ENCODE measurements around the gene CDK4.

CDK4 gene

DNA sequence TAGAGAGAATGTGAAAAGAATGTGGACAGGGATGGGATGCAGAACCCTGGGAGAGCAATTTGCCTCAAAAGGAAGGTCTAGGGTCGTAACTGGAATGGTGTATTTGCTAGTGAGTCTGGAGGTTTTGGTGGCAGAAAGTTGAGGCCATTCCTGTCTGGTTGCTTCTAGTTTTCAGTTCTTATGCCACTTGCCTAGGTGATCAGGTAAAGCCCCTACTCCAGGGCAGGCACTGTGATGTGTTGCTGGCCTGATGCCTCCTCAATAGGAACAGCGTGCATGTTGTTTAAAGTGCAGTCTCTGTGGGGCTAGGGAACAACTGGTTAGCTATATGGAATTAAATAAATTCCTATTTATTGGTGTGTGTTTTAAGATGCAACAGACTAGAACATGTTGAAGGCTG lies 51.8 kb downstream of the CDK4 start:
- DNase-seq (ENCODE audit: low read depth), result no peak

DNA sequence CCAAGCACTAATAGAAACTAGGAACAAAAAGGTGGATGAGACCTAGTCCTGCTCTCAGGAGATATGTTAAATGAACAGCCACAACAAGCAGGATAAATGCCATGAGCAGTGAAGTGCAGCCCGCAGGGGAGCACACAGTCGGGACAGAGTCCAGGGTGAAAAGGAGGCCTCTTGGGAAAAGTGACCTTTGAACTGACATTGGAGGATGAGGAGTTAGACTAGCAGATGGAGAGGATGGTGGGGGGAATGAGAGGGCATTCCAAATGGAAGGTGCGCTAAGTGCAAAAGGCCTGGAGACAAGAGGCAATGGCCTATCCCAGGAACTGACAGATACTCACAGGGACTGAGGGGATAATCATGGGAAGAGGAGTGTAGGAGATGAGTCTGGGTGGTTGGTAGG lies 53.7 kb downstream of the CDK4 start:
- no peak for DNase-seq (ENCODE audit: low read depth)

Measured in GM04503 (cell line).